Activated CD8-positive, alpha-beta T cell treated with anti-CD3 and anti-CD28 coated beads, Interleukin-2, amount 10 ng/mL, durations not matched to agents 7 days and 5 days (primary cell): ENCODE results near the gene TCF23. TPM values are rescaled to one million over a fixed set of nuclear protein-coding genes. Genes with fewer than 3 reads are reported as not detected.

Experiments
- ATAC-seq: fragments of 150-1000 bp; cut with Tn5 transposase; one replicate; pipeline ENCODE4 v1.10.0; 2021; ENCODE audit warnings: moderate library complexity
- CTCF ChIA-PET: fragments of 350-600 bp; sonication (Branson Sonifier 250); formaldehyde crosslinking; loops from one replicate; lab custom pipeline; 2021; ENCODE audit warnings: antibody characterized with exemption; lab: Charles Lee
- POLR2A ChIA-PET: fragments of 350-600 bp; sonication (Branson Sonifier 250); formaldehyde crosslinking; loops from one replicate; lab custom pipeline; 2021; ENCODE audit warnings: antibody characterized with exemption; lab: Charles Lee
- DNase-seq: peaks from one replicate; pipeline ENCODE4 v3.0.0-alpha.2; 2020
- H3K27ac Mint-ChIP-seq: one replicate; pipeline ENCODE4 v1.8.0; 2021; ENCODE audit warnings: mild to moderate bottlenecking, mixed read lengths
- H3K27me3 Mint-ChIP-seq: one replicate; pipeline ENCODE4 v1.8.0; 2021; ENCODE audit warnings: low read depth, mixed read lengths
- H3K36me3 Mint-ChIP-seq: one replicate; pipeline ENCODE4 v1.8.0; 2021; ENCODE audit warnings: low read depth, mixed read lengths
- H3K4me1 Mint-ChIP-seq: one replicate; pipeline ENCODE4 v1.8.0; 2021; ENCODE audit warnings: low read depth, mixed read lengths
- H3K4me3 Mint-ChIP-seq: one replicate; pipeline ENCODE4 v1.8.0; 2021; ENCODE audit warnings: mild to moderate bottlenecking, mixed read lengths
- H3K9me3 Mint-ChIP-seq: one replicate; pipeline ENCODE4 v1.8.0; 2022; ENCODE audit warnings: mixed read lengths; ENCODE audit not compliant: insufficient read depth
- total RNA-seq, 2 experiments: library from RNA; stranded (reverse); gene quantifications; one replicate each; pipeline ENCODE4 v1.2.3, GENCODE V29; 2021

Gene TCF23
- total RNA-seq, 2 experiments from 2014 or later = not detected

GRCh38 chr2:27145682-27146081 lies 3.1 kb upstream of the TCF23 start:
- peaks cover 20% of the 10 kb centered on the region for H3K27me3 Mint-ChIP-seq
- no peaks in the 10 kb centered on the region for H3K36me3 Mint-ChIP-seq
- DNase-seq (no peak), ATAC-seq (no peak)
- no peaks in the 10 kb centered on the region for H3K4me1 Mint-ChIP-seq
- CTCF ChIA-PET = interaction anchor here (1.4 to 1.9 kb wide), 2 partner anchors 12 to 157 kb away, joined by 3 to 7 read pairs; no protein-coding TSS in a partner anchor
- POLR2A ChIA-PET = interaction anchor here (0.6 kb wide), 1 partner anchor 29 kb away, joined by 3 read pairs; no protein-coding TSS in a partner anchor
- no peaks in the 10 kb centered on the region for H3K9me3 Mint-ChIP-seq
- H3K27ac Mint-ChIP-seq = no peak overlapping the region
- H3K4me3 Mint-ChIP-seq = no peak overlapping the region

- ChIA-PET POLR2A (no interaction called here), CTCF (no interaction called here)
- DNase-seq (no peak), ATAC-seq (no peak)
- Mint-ChIP-seq H3K9me3 (no peaks in the 10 kb centered on the region), H3K4me1 (no peaks in the 10 kb centered on the region), H3K27ac (no peak overlapping the region), H3K36me3 (no peaks in the 10 kb centered on the region), H3K27me3 (peaks cover 13% of the 10 kb centered on the region), H3K4me3 (no peak overlapping the region)
These were observed 869 bp upstream of the TCF23 start for GRCh38 chr2:27147935-27148334.

GRCh38 chr2:27149570-27150405 lies 984 bp downstream of the TCF23 start:
- ChIA-PET POLR2A (no interaction called here), CTCF (no interaction called here)
- H3K36me3 Mint-ChIP-seq = no peaks in the 10 kb centered on the region
- no peaks in the 10 kb centered on the region for H3K4me1 Mint-ChIP-seq
- DNase-seq (no peak), ATAC-seq (no peak)
- H3K9me3 Mint-ChIP-seq = no peaks in the 10 kb centered on the region
- H3K27ac Mint-ChIP-seq = no peak overlapping the region
- peaks cover 4% of the 10 kb centered on the region for H3K27me3 Mint-ChIP-seq
- no peak overlapping the region for H3K4me3 Mint-ChIP-seq

GRCh38 chr2:27150639-27151230 lies 1.9 kb downstream of the TCF23 start:
- ATAC-seq = no peak
- CTCF ChIA-PET = interaction anchor here (1.1 kb wide), 1 partner anchor 19 kb away, joined by 4 read pairs; no protein-coding TSS in a partner anchor
- Mint-ChIP-seq H3K9me3 (no peaks in the 10 kb centered on the region), H3K4me3 (no peak overlapping the region), H3K36me3 (no peaks in the 10 kb centered on the region), H3K4me1 (no peaks in the 10 kb centered on the region), H3K27ac (no peak overlapping the region), H3K27me3 (peaks cover 1% of the 10 kb centered on the region)
- POLR2A ChIA-PET = no interaction called here
- no peak for DNase-seq

GRCh38 chr2:27152102-27152795 lies 3.4 kb downstream of the TCF23 start:
- no peak overlapping the region for H3K4me3 Mint-ChIP-seq
- no peaks in the 10 kb centered on the region for H3K4me1 Mint-ChIP-seq
- no peaks in the 10 kb centered on the region for H3K36me3 Mint-ChIP-seq
- ATAC-seq (no peak), DNase-seq (no peak)
- no peaks in the 10 kb centered on the region for H3K9me3 Mint-ChIP-seq
- CTCF ChIA-PET = interaction anchor here (0.8 to 1.6 kb wide), 3 partner anchors 10 to 128 kb away, joined by 4 to 5 read pairs (median 4); no protein-coding TSS in a partner anchor
- no peaks in the 10 kb centered on the region for H3K27me3 Mint-ChIP-seq
- no peak overlapping the region for H3K27ac Mint-ChIP-seq
- POLR2A ChIA-PET = no interaction called here

- Mint-ChIP-seq H3K4me3 (no peak overlapping the region), H3K27ac (no peak overlapping the region), H3K36me3 (no peaks in the 10 kb centered on the region), H3K4me1 (no peaks in the 10 kb centered on the region), H3K27me3 (no peaks in the 10 kb centered on the region), H3K9me3 (no peaks in the 10 kb centered on the region)
- no peak for ATAC-seq
- CTCF ChIA-PET = interaction anchor here (1.4 to 1.6 kb wide), 2 partner anchors 17 to 127 kb away, joined by 4 to 5 read pairs; no protein-coding TSS in a partner anchor
- POLR2A ChIA-PET = no interaction called here
- DNase-seq = no peak
These were observed 4.1 kb downstream of the TCF23 start for GRCh38 chr2:27152796-27153464.

- H3K9me3 Mint-ChIP-seq = no peaks in the 10 kb centered on the region
- no peak for DNase-seq
These were observed 5.7 kb downstream of the TCF23 start for GRCh38 chr2:27154488-27154887.

GRCh38 chr2:27155069-27155520 lies 6.3 kb downstream of the TCF23 start:
- no peak for ATAC-seq
- Mint-ChIP-seq H3K4me1 (no peaks in the 10 kb centered on the region), H3K9me3 (no peaks in the 10 kb centered on the region), H3K36me3 (no peaks in the 10 kb centered on the region), H3K4me3 (no peak overlapping the region), H3K27me3 (no peaks in the 10 kb centered on the region), H3K27ac (no peak overlapping the region)
- CTCF ChIA-PET = no interaction called here
- POLR2A ChIA-PET = no interaction called here
- no peak for DNase-seq

More at GRCh38 chr2:27154488-27154887, 5.7 kb downstream of the TCF23 start:
- no peak overlapping the region for H3K27ac Mint-ChIP-seq
- H3K36me3 Mint-ChIP-seq = no peaks in the 10 kb centered on the region
- no peaks in the 10 kb centered on the region for H3K27me3 Mint-ChIP-seq
- no peaks in the 10 kb centered on the region for H3K4me1 Mint-ChIP-seq
- ATAC-seq = no peak
- H3K4me3 Mint-ChIP-seq = no peak overlapping the region
- POLR2A ChIA-PET = interaction anchor here (0.6 kb wide), 1 partner anchor 236 kb away, joined by 4 read pairs; no protein-coding TSS in a partner anchor
- CTCF ChIA-PET = no interaction called here

GRCh38 chr2:27158468-27158867 lies 9.7 kb downstream of the TCF23 start:
- Mint-ChIP-seq H3K36me3 (no peaks in the 10 kb centered on the region), H3K4me3 (no peak overlapping the region), H3K27ac (no peak overlapping the region), H3K4me1 (no peaks in the 10 kb centered on the region), H3K27me3 (no peaks in the 10 kb centered on the region), H3K9me3 (no peaks in the 10 kb centered on the region)
- ATAC-seq (no peak), DNase-seq (no peak)
- CTCF ChIA-PET = interaction anchor here (1.0 to 2.0 kb wide), 2 partner anchors 11 kb away, joined by 3 to 11 read pairs; no protein-coding TSS in a partner anchor
- POLR2A ChIA-PET = no interaction called here

GRCh38 chr2:27159271-27159670 lies 10.5 kb downstream of the TCF23 start:
- H3K9me3 Mint-ChIP-seq = no peaks in the 10 kb centered on the region
- POLR2A ChIA-PET = no interaction called here
- CTCF ChIA-PET = interaction anchor here (1.0 kb wide), 1 partner anchor 10 kb away, joined by 3 read pairs; no protein-coding TSS in a partner anchor
- H3K27ac Mint-ChIP-seq = no peak overlapping the region
- H3K27me3 Mint-ChIP-seq = no peaks in the 10 kb centered on the region
- no peaks in the 10 kb centered on the region for H3K36me3 Mint-ChIP-seq
- ATAC-seq (no peak), DNase-seq (no peak)
- no peak overlapping the region for H3K4me3 Mint-ChIP-seq
- H3K4me1 Mint-ChIP-seq = no peaks in the 10 kb centered on the region

- DNase-seq (no peak), ATAC-seq (no peak)
- Mint-ChIP-seq H3K36me3 (no peaks in the 10 kb centered on the region), H3K27me3 (no peaks in the 10 kb centered on the region), H3K9me3 (no peaks in the 10 kb centered on the region), H3K4me3 (no peak overlapping the region), H3K4me1 (peaks cover 2% of the 10 kb centered on the region), H3K27ac (no peak overlapping the region)
- ChIA-PET CTCF (interaction anchor here (1.1 to 2.2 kb wide), 2 partner anchors 10 to 61 kb away, joined by 3 to 13 read pairs; no protein-coding TSS in a partner anchor), POLR2A (no interaction called here)
These were observed 11.4 kb downstream of the TCF23 start for GRCh38 chr2:27160191-27160590.
